22Rv1 (cell line): ENCODE data around the gene ZC3H10.

Experiments used
- H3K27ac ChIP-seq: fragments of 450-650 bp; 2 replicates; pipeline ENCODE4 v1.5.1; 2017
- CTCF ChIP-seq: fragments of 450-650 bp; IDR thresholded peaks from 2 replicates; pipeline ENCODE4 v1.5.1; 2017; ENCODE audit warnings: mild to moderate bottlenecking
- ZFX ChIP-seq: fragments of 450-650 bp; IDR thresholded peaks from 2 replicates; pipeline ENCODE4 v1.6.1; 2017; ENCODE audit warnings: antibody characterized with exemption, borderline replicate concordance

ZC3H10 gene

GRCh38 chr12:56115329-56115728 lies 2.7 kb upstream of the ZC3H10 start:
- H3K27ac ChIP-seq: peak overlapping the region; percentile 99
- no peak for TF ChIP-seq CTCF
- no peak for TF ChIP-seq ZFX

- no peak for TF ChIP-seq CTCF
- TF ChIP-seq ZFX: no peak
- peak within 1 kb of the TSS; percentile 99 for H3K27ac ChIP-seq
Measured at GRCh38 chr12:56116267-56117081, 1.6 kb upstream of the ZC3H10 start, which contains the start of gene RPL41. RPL41 (plus strand) TSS chr12:56116633.

GRCh38 chr12:56117082-56117706 lies 872 bp upstream of the ZC3H10 start:
- H3K27ac ChIP-seq: peak overlapping the region; percentile 99

GRCh38 chr12:56118688-56119357 lies 757 bp downstream of the ZC3H10 start:
- peak overlapping the region; percentile 99 for H3K27ac ChIP-seq
- TF ChIP-seq ZFX (no peak), CTCF (no peak)

- TF ChIP-seq ZFX (no peak), CTCF (peak; percentile 98)
- peak overlapping the region; percentile 99 for H3K27ac ChIP-seq
Measured at GRCh38 chr12:56119361-56119796, 1.3 kb downstream of the ZC3H10 start.

- TF ChIP-seq CTCF (no peak), ZFX (no peak)
- peak overlapping the region; percentile 99 for H3K27ac ChIP-seq
Measured at GRCh38 chr12:56120158-56120846, 2.2 kb downstream of the ZC3H10 start.

GRCh38 chr12:56121204-56121870 lies 3.3 kb downstream of the ZC3H10 start:
- no peak for TF ChIP-seq ZFX
- no peak for TF ChIP-seq CTCF
- no peak overlapping the region for H3K27ac ChIP-seq
